GM19240 (cell line): ENCODE data around the gene BBLN.

ENCODE experiments used
- DNase-seq: peaks from one replicate; pipeline ENCODE4 v3.0.0; 2011; ENCODE audit warnings: low spot score; ENCODE audit not compliant: insufficient read length

The BBLN gene

GRCh38 chr9:128144239-128145181, 15.6 kb upstream of the BBLN start:
- DNase-seq: no peak

- DNase-seq: no peak
These were observed 14.5 kb upstream of the BBLN start for GRCh38 chr9:128145536-128145935.

- no peak for DNase-seq
These were observed 14.1 kb upstream of the BBLN start for GRCh38 chr9:128145951-128146351.

- DNase-seq: no peak
These were observed 13.4 kb upstream of the BBLN start for GRCh38 chr9:128146591-128147120.

- DNase-seq: no peak
These were observed 11.5 kb upstream of the BBLN start for GRCh38 chr9:128148509-128149000.

GRCh38 chr9:128149001-128149701, 10.9 kb upstream of the BBLN start, which contains the start of gene LCN2:
Gene LCN2, plus strand, starts transcription at chr9:128149453. Its CDS starts 73 bp downstream, at chr9:128149526.
- no peak for DNase-seq

- no peak for DNase-seq
These were observed 10.0 kb upstream of the BBLN start for GRCh38 chr9:128149951-128150593.

- DNase-seq: no peak
These were observed 9.3 kb upstream of the BBLN start for GRCh38 chr9:128150594-128151308.

GRCh38 chr9:128151309-128152132, 8.5 kb upstream of the BBLN start:
- DNase-seq: no peak

- no peak for DNase-seq
These were observed 7.7 kb upstream of the BBLN start for GRCh38 chr9:128152133-128153059.

- no peak for DNase-seq
These were observed 6.8 kb upstream of the BBLN start for GRCh38 chr9:128153060-128153946.

- DNase-seq: no peak
These were observed 5.9 kb upstream of the BBLN start for GRCh38 chr9:128153947-128154695.

GRCh38 chr9:128155736-128156500, 4.1 kb upstream of the BBLN start:
- no peak for DNase-seq

GRCh38 chr9:128159522-128159783, 612 bp upstream of the BBLN start:
- DNase-seq: no peak

- DNase-seq: no peak
These were observed 530 bp downstream of the BBLN start for GRCh38 chr9:128160603-128160987.

- no peak for DNase-seq
These were observed 1.3 kb downstream of the BBLN start for GRCh38 chr9:128161215-128161902.
